ENCODE results near the gene TRA2B.

The TRA2B gene

GRCh38 chr3:185949515-185949914, 11.7 kb upstream of the TRA2B start:
- DNase-seq: no peak

GRCh38 chr3:185948292-185948691, 10.5 kb upstream of the TRA2B start:
- DNase-seq: no peak

- DNase-seq: no peak
These were observed 5.9 kb upstream of the TRA2B start for GRCh38 chr3:185943760-185944106.

GRCh38 chr3:185942907-185943759, 5.3 kb upstream of the TRA2B start:
- peak; percentile 86 for DNase-seq

GRCh38 chr3:185942396-185942795, 4.6 kb upstream of the TRA2B start:
- no peak for DNase-seq

- DNase-seq: no peak
These were observed 3.1 kb upstream of the TRA2B start for GRCh38 chr3:185940951-185941350.

- DNase-seq: no peak
These were observed 1.9 kb upstream of the TRA2B start for GRCh38 chr3:185939721-185940120.

GRCh38 chr3:185936814-185937688, 763 bp downstream of the TRA2B start:
- peak; percentile 94 for DNase-seq

GRCh38 chr3:185936273-185936629, 1.6 kb downstream of the TRA2B start:
- no peak for DNase-seq

- no peak for DNase-seq
These were observed 2.1 kb downstream of the TRA2B start for GRCh38 chr3:185935465-185936272.

- no peak for DNase-seq
These were observed 2.9 kb downstream of the TRA2B start for GRCh38 chr3:185934767-185935464.

- DNase-seq: no peak
These were observed 3.6 kb downstream of the TRA2B start for GRCh38 chr3:185934174-185934557.

- no peak for DNase-seq
These were observed 4.2 kb downstream of the TRA2B start for GRCh38 chr3:185933374-185934173.

- no peak for DNase-seq
These were observed 5.8 kb downstream of the TRA2B start for GRCh38 chr3:185931777-185932612.

GRCh38 chr3:185930393-185931107, 7.3 kb downstream of the TRA2B start:
- DNase-seq: no peak

- DNase-seq: no peak
These were observed 8.3 kb downstream of the TRA2B start for GRCh38 chr3:185929192-185930151.

GRCh38 chr3:185928496-185928895, 9.3 kb downstream of the TRA2B start:
- no peak for DNase-seq

GRCh38 chr3:185927501-185928200, 10.2 kb downstream of the TRA2B start:
- DNase-seq: no peak

Measured in NCI-H1105 (cell line).